H1 (cell line): ENCODE measurements around the gene HMGCL. TPM values are rescaled to one million over a fixed set of nuclear protein-coding genes. Genes with fewer than 3 reads are reported as not detected.

Experiments
- CTCF ChIA-PET: fragments of 300-600 bp; sonication (Branson Sonifier 250); formaldehyde crosslinking; loops from one replicate; lab custom pipeline; 2021; ENCODE audit not compliant: partially characterized antibody; lab: Charles Lee
- POLR2A ChIA-PET: fragments of 300-600 bp; sonication (Branson Sonifier 250); formaldehyde crosslinking; loops from one replicate; lab custom pipeline; 2021; ENCODE audit warnings: inconsistent platforms; ENCODE audit not compliant: partially characterized antibody; lab: Charles Lee
- DNase-seq, 2 experiments: peaks; one replicate each; pipeline versions ENCODE4 v3.0.0 to v3.0.0-alpha.2; 2010 to 2022; ENCODE audit warnings: low spot score in 2 of 2, low read depth in 1 of 2, mixed read lengths in 1 of 2
- FAIRE-seq: peaks from 2 replicates; lab custom pipeline; 2011; peaks lifted over from hg19 to GRCh38; lab: Jason Lieb, UNC
- H2AFZ ChIP-seq: 2 replicates; pipeline ENCODE4 v1.8.1; 2012; ENCODE audit warnings: low read length, inconsistent platforms
- H2AK5ac ChIP-seq: 2 replicates; pipeline ENCODE4 v1.6.1; 2013; ENCODE audit warnings: low read depth, low read length
- H2BK120ac ChIP-seq: replicated peaks from 2 replicates; pipeline ENCODE3; 2013; ENCODE audit warnings: low read depth, low read length, inconsistent platforms
- H2BK12ac ChIP-seq: 2 replicates; pipeline ENCODE4 v1.6.1; 2013; ENCODE audit warnings: low read depth, low read length
- H2BK15ac ChIP-seq: 2 replicates; pipeline ENCODE4 v1.6.1; 2013; ENCODE audit warnings: low read length
- H2BK20ac ChIP-seq: 2 replicates; pipeline ENCODE4 v1.6.1; 2013; ENCODE audit warnings: low read length
- H2BK5ac ChIP-seq: 2 replicates; pipeline ENCODE4 v1.6.1; 2013; ENCODE audit warnings: low read depth, low read length
- H3K14ac ChIP-seq: 2 replicates; pipeline ENCODE4 v1.6.1; 2013; ENCODE audit warnings: inconsistent platforms; ENCODE audit not compliant: insufficient read length
- H3K18ac ChIP-seq: 2 replicates; pipeline ENCODE4 v1.6.1; 2013; ENCODE audit warnings: low read length; ENCODE audit errors: extremely low read depth
- H3K23ac ChIP-seq: 2 replicates; pipeline ENCODE4 v1.6.1; 2013; ENCODE audit warnings: inconsistent platforms; ENCODE audit not compliant: insufficient read length
- H3K23me2 ChIP-seq: 2 replicates; pipeline ENCODE4 v1.6.1; 2013; ENCODE audit warnings: low read depth, low read length
- H3K27ac ChIP-seq: 2 replicates; pipeline ENCODE4 v1.6.1; 2011; ENCODE audit warnings: low read depth, low read length, inconsistent platforms
- H3K27me3 ChIP-seq, 4 experiments: replicated peaks in 1 of 4; 1 replicate in 1 of 4; 2 replicates in 3 of 4; pipeline versions ENCODE4 v1.6.1 to v1.8.1; 2011 to 2013; ENCODE audit warnings: low read length in 3 of 4, mild to moderate bottlenecking in 3 of 4, inconsistent platforms in 2 of 4, mixed read lengths in 2 of 4, moderate library complexity in 1 of 4; ENCODE audit not compliant: control insufficient read depth in 3 of 4, insufficient read depth in 3 of 4; ENCODE audit errors: extremely low read depth in 1 of 4
- H3K36me3 ChIP-seq, 4 experiments: 2 replicates each; pipeline versions ENCODE4 v1.6.1 to v1.8.1; 2011 to 2013; ENCODE audit warnings: mild to moderate bottlenecking in 4 of 4, low read length in 3 of 4, moderate library complexity in 2 of 4, control low read depth in 1 of 4, inconsistent platforms in 1 of 4; ENCODE audit not compliant: insufficient read depth in 4 of 4, control insufficient read depth in 2 of 4
- H3K4ac ChIP-seq: replicated peaks from 2 replicates; pipeline ENCODE3; 2013; ENCODE audit warnings: low read length, low read depth, mixed read lengths, inconsistent platforms; ENCODE audit not compliant: insufficient read length
- H3K4me1 ChIP-seq, 4 experiments: replicated peaks in 1 of 4; 1 replicate in 1 of 4; 2 replicates in 3 of 4; pipeline versions ENCODE4 v1.6.1 to v1.8.1; 2011 to 2013; ENCODE audit warnings: low read length in 3 of 4, inconsistent platforms in 2 of 4, mixed read lengths in 1 of 4; ENCODE audit not compliant: insufficient read depth in 4 of 4, control insufficient read depth in 3 of 4
- H3K4me2 ChIP-seq, 2 experiments: 2 replicates each; pipeline versions ENCODE4 v1.6.1 to v1.8.1; 2011 to 2013; ENCODE audit warnings: low read depth in 2 of 2, low read length in 2 of 2, control low read depth in 1 of 2, inconsistent platforms in 1 of 2, mild to moderate bottlenecking in 1 of 2; ENCODE audit not compliant: insufficient read depth in 1 of 2
- H3K4me3 ChIP-seq, 4 experiments: fragments of 200-600, 300-600 bp in 1 of 4; sonication (generic), shearing (Covaris generic), sonication (Bioruptor Twin) in 1 of 4; 2 replicates each; pipeline versions ENCODE4 v1.5.1 to v1.8.1; 2011 to 2016; ENCODE audit warnings: low read length in 4 of 4, low read depth in 3 of 4, control low read depth in 2 of 4, inconsistent platforms in 2 of 4, mild to moderate bottlenecking in 2 of 4, mixed read lengths in 1 of 4, moderate library complexity in 1 of 4; ENCODE audit not compliant: insufficient read depth in 2 of 4; ENCODE audit errors: extremely low read depth in 1 of 4
- H3K56ac ChIP-seq: replicated peaks from 2 replicates; pipeline ENCODE3; 2013; ENCODE audit warnings: low read depth, mild to moderate bottlenecking, mixed read lengths, low read length, inconsistent platforms; ENCODE audit not compliant: insufficient read length
- H3K79me1 ChIP-seq: 2 replicates; pipeline ENCODE4 v1.6.1; 2013; ENCODE audit warnings: low read depth, low read length, control low read depth
- H3K79me2 ChIP-seq, 2 experiments: 2 replicates each; pipeline versions ENCODE4 v1.6.1 to v1.8.1; 2012 to 2013; ENCODE audit warnings: low read length in 2 of 2, mild to moderate bottlenecking in 2 of 2, inconsistent platforms in 1 of 2; ENCODE audit not compliant: insufficient read depth in 2 of 2, control insufficient read depth in 1 of 2
- H3K9ac ChIP-seq, 4 experiments: replicated peaks in 1 of 4; 1 replicate in 1 of 4; 2 replicates in 3 of 4; pipeline versions ENCODE4 v1.6.1 to v1.8.1; 2011 to 2013; ENCODE audit warnings: low read depth in 3 of 4, low read length in 3 of 4, control low read depth in 2 of 4, mild to moderate bottlenecking in 2 of 4, moderate library complexity in 2 of 4, inconsistent platforms in 1 of 4; ENCODE audit errors: extremely low read depth in 1 of 4
- H3K9me3 ChIP-seq, 2 experiments: 2 replicates each; pipeline versions ENCODE4 v1.6.1 to v1.8.1; 2012 to 2013; ENCODE audit warnings: mild to moderate bottlenecking in 2 of 2, moderate library complexity in 2 of 2, control low read depth in 1 of 2, inconsistent platforms in 1 of 2, low read depth in 1 of 2, low read length in 1 of 2, mixed read lengths in 1 of 2; ENCODE audit not compliant: insufficient read depth in 2 of 2
- H4K20me1 ChIP-seq, 2 experiments: replicated peaks in 1 of 2; 2 replicates each; pipeline versions ENCODE3 to v1.8.1; 2011 to 2013; ENCODE audit warnings: inconsistent platforms in 2 of 2, low read length in 2 of 2, mild to moderate bottlenecking in 1 of 2; ENCODE audit not compliant: insufficient read depth in 2 of 2, control insufficient read depth in 1 of 2
- H4K5ac ChIP-seq: 2 replicates; pipeline ENCODE4 v1.6.1; 2013; ENCODE audit warnings: low read length, low read depth, mixed read lengths, inconsistent platforms; ENCODE audit not compliant: insufficient read length
- H4K8ac ChIP-seq: 2 replicates; pipeline ENCODE4 v1.8.0; 2013; ENCODE audit warnings: mild to moderate bottlenecking, moderate library complexity, low read length, inconsistent platforms; ENCODE audit not compliant: insufficient read depth; ENCODE audit errors: extremely low read depth
- H4K91ac ChIP-seq: replicated peaks from 2 replicates; pipeline ENCODE3; 2013; ENCODE audit warnings: low read length, mixed read lengths, inconsistent platforms; ENCODE audit not compliant: insufficient read length
- CBX5 ChIP-seq: fragments of 300-800, 300-1000 bp; sonication (generic); IDR thresholded peaks from 2 replicates; pipeline ENCODE4 v1.7.1; 2016; ENCODE audit warnings: antibody characterized with exemption, low read length, low read depth
- CBX8 ChIP-seq: fragments of 300-800, 300-1000 bp; sonication (generic); IDR thresholded peaks from 2 replicates; pipeline ENCODE4 v1.7.1; 2016; ENCODE audit warnings: low read depth, low read length, borderline replicate concordance
- CHD2 ChIP-seq: IDR thresholded peaks from 2 replicates; pipeline ENCODE4 v1.6.1; 2012; ENCODE audit warnings: low read length, improper control_type of control experiment
- CTBP2 ChIP-seq: IDR thresholded peaks from 2 replicates; pipeline ENCODE4 v1.7.0; 2011; ENCODE audit warnings: borderline replicate concordance, mild to moderate bottlenecking, moderate library complexity, mixed read lengths, low read length; ENCODE audit not compliant: insufficient read depth, insufficient read length
- EZH2 ChIP-seq: fragments of 200-600 bp; sonication (generic); IDR thresholded peaks from 2 replicates; pipeline ENCODE4 v1.7.1; 2012; ENCODE audit warnings: low read depth, mild to moderate bottlenecking, moderate library complexity, low read length, inconsistent platforms; ENCODE audit not compliant: severe bottlenecking
- NANOG ChIP-seq: IDR thresholded peaks from 2 replicates; pipeline ENCODE4 v1.6.1; 2011; ENCODE audit warnings: low read length, low read depth, mild to moderate bottlenecking, inconsistent platforms; ENCODE audit not compliant: insufficient read depth, poor library complexity, severe bottlenecking
- SIN3A ChIP-seq, 2 experiments: IDR thresholded peaks in 1 of 2; conservative IDR thresholded peaks in 1 of 2; 2 replicates each; pipeline ENCODE4 v1.6.1; 2011 to 2012; ENCODE audit warnings: low read length in 2 of 2, improper control_type of control experiment in 1 of 2, low read depth in 1 of 2, mild to moderate bottlenecking in 1 of 2
- SIRT6 ChIP-seq: IDR thresholded peaks from one replicate; pipeline ENCODE4 v1.7.1; 2012; ENCODE audit warnings: low read length, inconsistent platforms
- SRF ChIP-seq: IDR thresholded peaks from 2 replicates; pipeline ENCODE4 v1.6.1; 2011; ENCODE audit warnings: mild to moderate bottlenecking, low read depth, low read length, moderate library complexity
- WGBS, 2 experiments: shearing (Covaris generic) in 1 of 2; methylation state at CpG; one replicate each; pipeline versions ENCODE4 v1.1.6 to v1.1.7; 2013 to 2015; ENCODE audit warnings: low lambda C conversion rate in 2 of 2, mixed read lengths in 2 of 2, inconsistent platforms in 1 of 2, low coverage in 1 of 2, missing lambda C conversion rate in 1 of 2; ENCODE audit not compliant: insufficient replicate concordance in 2 of 2, insufficient coverage in 1 of 2, insufficient read length in 1 of 2; ENCODE audit errors: extremely low coverage in 1 of 2, missing lambda C conversion rate in 1 of 2; 5-methylcytosine and 5-hydroxymethylcytosine counted together
- polyA plus RNA-seq, 7 experiments: library from polyadenylated mRNA; depleted of rRNA in 3 of 7; stranded (reverse) in 5 of 7; unstranded in 2 of 7; fragments of >200 nt in 5 of 7; fragments of 200-250 nt in 2 of 7; gene quantifications; 1 replicate in 5 of 7; 2 replicates in 1 of 7; 4 replicates in 1 of 7; pipeline versions ENCODE4 v1.2.1 to v1.2.3, GENCODE V29; 2011 to 2013; ENCODE audit warnings: missing spikeins in 2 of 7, mixed read lengths in 2 of 7
- total RNA-seq: library from RNA; stranded (reverse); fragmentation: NEBNext Ultra II Directional; extraction: Animal tissue kit (Norgen Biotek cat#: 25700); gene quantifications from 2 replicates; pipeline ENCODE4 v1.2.1, GENCODE V29; 2021

The HMGCL gene
- total and polyA plus RNA-seq, 2 of the 8 experiments (the other 6 are each of a cell fraction or from before 2014, with no cell fraction given): 13.7 to 19.5 TPM

DNA sequence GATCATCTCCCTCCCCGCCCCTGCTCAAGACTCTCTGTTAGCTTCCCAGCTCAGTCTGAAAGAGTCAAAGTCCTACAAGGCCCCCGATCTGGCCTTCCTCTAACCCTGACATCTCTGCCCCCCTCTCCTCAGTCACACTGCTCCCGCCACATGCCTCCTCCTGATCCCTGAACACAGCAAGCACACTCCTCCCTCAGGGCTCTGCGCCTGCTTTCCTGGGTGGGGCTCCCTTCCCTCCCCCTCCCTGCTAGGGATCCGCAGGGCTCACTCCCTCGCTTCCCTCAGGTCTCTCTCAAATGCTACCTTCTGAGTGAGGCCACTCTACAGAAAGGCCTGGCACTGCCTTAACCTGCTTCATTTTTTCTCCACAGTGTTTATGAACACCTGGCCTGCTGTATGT, 18.9 kb downstream of the HMGCL start:
- Histone ChIP-seq H4K20me1 (peaks cover 0 to 2% of the 10 kb centered on the region in 2 experiments), H4K5ac (no peak overlapping the region), H2BK20ac (no peak overlapping the region), H3K79me1 (no peaks in the 10 kb centered on the region), H3K4me2 (no peak overlapping the region), H3K14ac (no peak overlapping the region), H2BK12ac (no peak overlapping the region), H4K8ac (no peak overlapping the region), H3K27ac (no peak overlapping the region), H2BK15ac (no peak overlapping the region), H3K18ac (no peak overlapping the region), H2BK5ac (no peak overlapping the region), H3K79me2 (no peaks in the 10 kb centered on the region), H3K9me3 (no peaks in the 10 kb centered on the region), H4K91ac (no peak overlapping the region), H3K4me3 (no peak overlapping the region), H3K23me2 (peaks cover 2% of the 10 kb centered on the region; the same call in 1 of the 2 replicates), H2AK5ac (no peak overlapping the region), H3K56ac (no peak overlapping the region), H2AFZ (no peak overlapping the region), H3K9ac (no peak overlapping the region), H3K4me1 (peaks cover 0 to 1% (median 0%) of the 10 kb centered on the region in 4 experiments; a peak in 2 of 7 replicates), H3K36me3 (no peaks in the 10 kb centered on the region; a peak in 1 of 8 replicates), H2BK120ac (no peak overlapping the region), H3K23ac (no peak overlapping the region), H3K4ac (no peak overlapping the region), H3K27me3 (no peaks in the 10 kb centered on the region; a peak in 1 of 7 replicates)
- DNase-seq (no peak), FAIRE-seq (no peak)
- TF ChIP-seq CTBP2 (no peak), EZH2 (no peak), SRF (no peak), NANOG (no peak), CBX5 (no peak), CHD2 (no peak), CBX8 (no peak), SIN3A (conservative IDR thresholded peaks at IDR 0.05 in 1 of 2, IDR thresholded peaks at IDR 0.05 in 1 of 2; ENCODE audit: low read depth in 1 of 2, low read length in 2 of 2) (no peak), SIRT6 (no peak)
- CTCF ChIA-PET: interaction anchor here (0.7 to 3.5 kb wide), 12 partner anchors 8 to 153 kb away, joined by 3 to 13 read pairs (median 4); partner anchors contain the start of gene HMGCL
- 89% methylated on average over 6 of the region's 6 CpGs; no CpG with 5 or more reads in 1 of the 2 experiments for WGBS, 2 experiments
- POLR2A ChIA-PET: interaction anchor here (0.9 to 3.4 kb wide), 6 partner anchors 12 to 345 kb away, joined by 3 to 22 read pairs (median 3); partner anchors contain the start of genes LYPLA2 and PNRC2
